ENCODE measurements around the gene ZNF280A. TPM values are rescaled to one million over a fixed set of nuclear protein-coding genes. Genes with fewer than 3 reads are reported as not detected.

ZNF280A gene
- total and polyA plus RNA-seq, 2 of the 8 experiments (the other 6 are each of a cell fraction or from before 2014, with no cell fraction given): 0.09 to 0.61 TPM

DNA sequence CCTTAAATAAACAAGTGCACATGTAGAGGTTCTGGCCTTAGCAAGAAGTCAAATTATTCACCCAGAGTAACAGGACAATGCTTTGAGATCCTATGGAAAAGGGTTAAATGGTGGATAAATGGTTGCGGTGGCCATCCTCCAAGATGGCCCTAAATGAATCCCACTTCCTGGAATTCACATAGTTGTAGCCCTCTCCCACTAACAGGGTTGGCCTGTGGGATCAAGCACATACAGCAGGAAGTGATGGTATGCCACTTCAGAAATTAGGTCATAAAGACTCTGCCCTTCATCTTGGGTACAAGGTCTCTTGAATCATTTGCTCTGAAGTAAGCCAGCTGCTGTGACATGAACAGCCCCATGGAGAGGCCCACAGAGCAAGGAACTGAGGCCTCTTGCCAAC, 13.3 kb downstream of the ZNF280A start:
- Histone ChIP-seq H3K36me3 (ENCODE audit: control insufficient read depth in 2 of 4, insufficient read depth in 4 of 4, low read length in 3 of 4) (peaks cover 0 to 15% (median 2%) of the 10 kb centered on the region in 4 experiments; a peak in 5 of 8 replicates), H2BK12ac (ENCODE audit: low read depth, low read length) (no peak overlapping the region), H4K91ac (replicated peaks; ENCODE audit: insufficient read length, low read length) (no peak overlapping the region), H3K4ac (replicated peaks; ENCODE audit: insufficient read length, low read depth, low read length) (no peak overlapping the region), H2BK5ac (ENCODE audit: low read depth, low read length) (no peak overlapping the region), H3K56ac (replicated peaks; ENCODE audit: insufficient read length, low read depth, low read length) (no peak overlapping the region), H3K4me3 (ENCODE audit: extremely low read depth in 1 of 4, insufficient read depth in 2 of 4, low read depth in 3 of 4, low read length in 4 of 4) (no peak overlapping the region), H3K79me2 (ENCODE audit: control insufficient read depth in 1 of 2, insufficient read depth in 2 of 2, low read length in 2 of 2) (peaks cover 0 to 6% of the 10 kb centered on the region in 2 experiments; a peak in 2 of 4 replicates), H3K9me3 (ENCODE audit: insufficient read depth in 2 of 2, low read depth in 1 of 2, low read length in 1 of 2) (no peaks in the 10 kb centered on the region), H3K79me1 (ENCODE audit: low read depth, low read length) (no peaks in the 10 kb centered on the region; the same call in 1 of the 2 replicates), H2BK20ac (ENCODE audit: low read length) (no peak overlapping the region), H4K8ac (ENCODE audit: extremely low read depth, insufficient read depth, low read length) (no peak overlapping the region), H3K4me1 (replicated peaks in 1 of 4; ENCODE audit: control insufficient read depth in 3 of 4, insufficient read depth in 4 of 4, low read length in 3 of 4) (no peaks in the 10 kb centered on the region), H3K4me2 (ENCODE audit: insufficient read depth in 1 of 2, low read depth in 2 of 2, low read length in 2 of 2) (no peak overlapping the region; a peak in 1 of 4 replicates), H2BK120ac (replicated peaks; ENCODE audit: low read depth, low read length) (no peak overlapping the region), H3K27me3 (replicated peaks in 1 of 4; ENCODE audit: control insufficient read depth in 3 of 4, extremely low read depth in 1 of 4, insufficient read depth in 3 of 4, low read length in 3 of 4) (peaks cover 0 to 6% (median 1%) of the 10 kb centered on the region in 4 experiments; a peak in 3 of 7 replicates), H2AK5ac (ENCODE audit: low read depth, low read length) (no peak overlapping the region), H3K9ac (replicated peaks in 1 of 4; ENCODE audit: extremely low read depth in 1 of 4, low read depth in 3 of 4, low read length in 3 of 4) (no peak overlapping the region), H3K23ac (ENCODE audit: insufficient read length) (no peak overlapping the region), H2BK15ac (ENCODE audit: low read length) (no peak overlapping the region), H4K20me1 (replicated peaks in 1 of 2; ENCODE audit: control insufficient read depth in 1 of 2, insufficient read depth in 2 of 2, low read length in 2 of 2) (peaks cover 0 to 5% of the 10 kb centered on the region in 2 experiments), H2AFZ (ENCODE audit: low read length) (no peak overlapping the region), H3K27ac (ENCODE audit: low read depth, low read length) (no peak overlapping the region), H4K5ac (ENCODE audit: insufficient read length, low read depth, low read length) (no peak overlapping the region), H3K23me2 (ENCODE audit: low read depth, low read length) (no peaks in the 10 kb centered on the region; the same call in 1 of the 2 replicates), H3K14ac (ENCODE audit: insufficient read length) (no peak overlapping the region), H3K18ac (ENCODE audit: extremely low read depth, low read length) (no peak overlapping the region)
- no peak for TF ChIP-seq SRF (IDR thresholded peaks at IDR 0.05; ENCODE audit: low read depth, low read length)
- TF ChIP-seq SIN3A (conservative IDR thresholded peaks at IDR 0.05 in 1 of 2, IDR thresholded peaks at IDR 0.05 in 1 of 2; ENCODE audit: low read depth in 1 of 2, low read length in 2 of 2): no peak
- no peak for TF ChIP-seq NANOG (IDR thresholded peaks at IDR 0.05; ENCODE audit: insufficient read depth, low read depth, low read length, poor library complexity, severe bottlenecking)
- TF ChIP-seq PHF8 (conservative IDR thresholded peaks at IDR 0.05; ENCODE audit: low read depth, low read length): no peak
- TF ChIP-seq TBP (IDR thresholded peaks at IDR 0.05; ENCODE audit: low read depth, low read length): no peak
- TF ChIP-seq YY1 (IDR thresholded peaks at IDR 0.05; ENCODE audit: low read depth, low read length): no peak
- no peak for TF ChIP-seq POU5F1 (IDR thresholded peaks at IDR 0.05; ENCODE audit: low read depth, low read length)
- no peak for TF ChIP-seq EGR1 (IDR thresholded peaks at IDR 0.05; ENCODE audit: borderline replicate concordance, low read depth, low read length)
- TF ChIP-seq KDM5A (IDR thresholded peaks at IDR 0.05; ENCODE audit: low read length): no peak
- FAIRE-seq (no peak), DNase-seq (ENCODE audit: low read depth in 1 of 2, low spot score in 2 of 2) (no peak)
- WGBS, 2 experiments (ENCODE audit: extremely low coverage in 1 of 2, insufficient coverage in 1 of 2, insufficient read length in 1 of 2, insufficient replicate concordance in 2 of 2, low coverage in 1 of 2, low lambda C conversion rate in 2 of 2, missing lambda C conversion rate in 1 of 2): 89% methylated on average over 1 of the region's 1 CpG; no CpG with 5 or more reads in 1 of the 2 experiments
- ChIA-PET CTCF (ENCODE audit: partially characterized antibody) (interaction anchor here (1.5 to 1.6 kb wide), 2 partner anchors 76 to 84 kb away, joined by 3 to 5 read pairs; no protein-coding TSS in a partner anchor), POLR2A (ENCODE audit: partially characterized antibody) (no interaction called here)

Data from H1 (cell line).